GM12892 (cell line): ENCODE results near the gene GGTLC1. TPM values are rescaled to one million over a fixed set of nuclear protein-coding genes. Genes with fewer than 3 reads are reported as not detected.

Experiments
- DNase-seq: peaks from one replicate; pipeline ENCODE4 v3.0.0; 2011; ENCODE audit not compliant: insufficient read length
- FAIRE-seq: peaks from 2 replicates; lab custom pipeline; 2011; peaks lifted over from hg19 to GRCh38; lab: Jason Lieb, UNC
- POLR2A ChIP-seq: IDR thresholded peaks from 2 replicates; pipeline ENCODE4 v1.6.1; 2011; ENCODE audit warnings: low read depth, low read length, control low read depth
- POLR2AphosphoS5 ChIP-seq: IDR thresholded peaks from 2 replicates; pipeline ENCODE4 v1.6.1; 2011; ENCODE audit warnings: low read depth, low read length, control low read depth
- TAF1 ChIP-seq: IDR thresholded peaks from 2 replicates; pipeline ENCODE4 v1.6.1; 2011; ENCODE audit warnings: low read depth, mild to moderate bottlenecking, control low read depth, low read length, borderline replicate concordance
- polyA plus RNA-seq: library from polyadenylated mRNA; unstranded; fragments of >200 nt; gene quantifications from one replicate; pipeline ENCODE4 v1.2.1, GENCODE V29; 2012; ENCODE audit warnings: missing spikeins, inconsistent platforms; ENCODE audit not compliant: missing spikeins

GGTLC1 gene
- not detected for polyA plus RNA-seq

GRCh38 chr20:23988561-23988960, at the start of gene GGTLC1:
TSS of gene GGTLC1 (minus strand) at chr20:23988779. CDS start at chr20:23986611, 2,168 bp downstream.
- FAIRE-seq, result no peak
- DNase-seq, result no peak
- TF ChIP-seq POLR2A (no peak), TAF1 (no peak), POLR2AphosphoS5 (no peak)

- FAIRE-seq (no peak), DNase-seq (no peak)
- TF ChIP-seq TAF1 (no peak), POLR2A (no peak)
Measured at GRCh38 chr20:24034820-24035219, 46.2 kb upstream of the GGTLC1 start.

- TF ChIP-seq TAF1 (no peak), POLR2AphosphoS5 (no peak), POLR2A (no peak)
- no peak for FAIRE-seq
- no peak for DNase-seq
Measured at GRCh38 chr20:24033565-24033964, 45.0 kb upstream of the GGTLC1 start.

GRCh38 chr20:24033151-24033550, 44.6 kb upstream of the GGTLC1 start:
- FAIRE-seq (no peak), DNase-seq (no peak)
- TF ChIP-seq TAF1 (no peak), POLR2A (no peak), POLR2AphosphoS5 (no peak)

GRCh38 chr20:24032400-24032898, 43.9 kb upstream of the GGTLC1 start:
- no peak for DNase-seq
- FAIRE-seq, result no peak
- TF ChIP-seq POLR2A (no peak), TAF1 (no peak), POLR2AphosphoS5 (no peak)

- no peak for DNase-seq
- TF ChIP-seq TAF1 (no peak), POLR2A (no peak), POLR2AphosphoS5 (no peak)
- FAIRE-seq, result no peak
Measured at GRCh38 chr20:24027229-24027628, 38.6 kb upstream of the GGTLC1 start.

- FAIRE-seq (no peak), DNase-seq (no peak)
- TF ChIP-seq POLR2A (no peak), TAF1 (no peak), POLR2AphosphoS5 (no peak)
Measured at GRCh38 chr20:24022621-24023180, 34.1 kb upstream of the GGTLC1 start.

GRCh38 chr20:24018796-24019195, 30.2 kb upstream of the GGTLC1 start:
- no peak for FAIRE-seq
- no peak for TF ChIP-seq TAF1
- TF ChIP-seq POLR2A, result no peak
- TF ChIP-seq POLR2AphosphoS5, result no peak
- DNase-seq, result no peak

GRCh38 chr20:24017458-24017755, 28.8 kb upstream of the GGTLC1 start:
- no peak for DNase-seq
- FAIRE-seq, result no peak

GRCh38 chr20:24016607-24017457, 28.3 kb upstream of the GGTLC1 start:
- no peak for TF ChIP-seq POLR2A
- TF ChIP-seq POLR2AphosphoS5, result no peak
- TF ChIP-seq TAF1, result no peak
- FAIRE-seq (no peak), DNase-seq (no peak)

More at GRCh38 chr20:24017458-24017755, 28.8 kb upstream of the GGTLC1 start:
- no peak for TF ChIP-seq POLR2A
- no peak for TF ChIP-seq TAF1
- TF ChIP-seq POLR2AphosphoS5, result no peak

GRCh38 chr20:24013953-24014352, 25.4 kb upstream of the GGTLC1 start:
- TF ChIP-seq POLR2AphosphoS5, result no peak
- no peak for TF ChIP-seq POLR2A
- TF ChIP-seq TAF1, result no peak
- no peak for FAIRE-seq
- no peak for DNase-seq
